ENCODE measurements around the gene HLA-E. TPM values are rescaled to one million over a fixed set of nuclear protein-coding genes. Genes with fewer than 3 reads are reported as not detected.

The HLA-E gene
- total RNA-seq, 1 donor from 2014 or later = 618 TPM

GRCh38 chr6:30446259-30446658 is 43.0 kb upstream of the HLA-E start:
- Histone ChIP-seq H3K36me3 (no peaks in the 10 kb centered on the region), H3K4me3 (no peak overlapping the region), H3K4me1 (peaks cover 17% of the 10 kb centered on the region), H3K27ac (no peak overlapping the region), H3K9me3 (no peaks in the 10 kb centered on the region), H3K27me3 (peaks cover 5% of the 10 kb centered on the region)
- TF ChIP-seq POLR2A (IDR thresholded peaks at IDR 0.05) (no peak), POLR2AphosphoS5 (IDR thresholded peaks at IDR 0.05; ENCODE audit: insufficient read depth in 1 of 2, low read depth in 1 of 2) (no peak)
- intact Hi-C loops (cut with DNase I) = no loop called here
- no peak for DNase-seq (ENCODE audit: extremely low spot score in 2 of 2)

GRCh38 chr6:30447237-30447636 is 42.1 kb upstream of the HLA-E start:
- no peaks in the 10 kb centered on the region for H3K36me3 ChIP-seq
- peaks cover 5% of the 10 kb centered on the region for H3K27me3 ChIP-seq
- H3K4me3 ChIP-seq = no peak overlapping the region
- DNase-seq (ENCODE audit: extremely low spot score in 2 of 2) = no peak
- peaks cover 19% of the 10 kb centered on the region for H3K4me1 ChIP-seq
- intact Hi-C loops (cut with DNase I) = no loop called here
- H3K9me3 ChIP-seq = no peaks in the 10 kb centered on the region
- no peak overlapping the region for H3K27ac ChIP-seq
- TF ChIP-seq POLR2A (IDR thresholded peaks at IDR 0.05) (no peak), POLR2AphosphoS5 (IDR thresholded peaks at IDR 0.05; ENCODE audit: insufficient read depth in 1 of 2, low read depth in 1 of 2) (no peak), CTCF (IDR thresholded peaks at IDR 0.05) (no peak)

GRCh38 chr6:30450548-30450908 is 38.8 kb upstream of the HLA-E start:
- Histone ChIP-seq H3K4me3 (no peak overlapping the region), H3K27me3 (peaks cover 5% of the 10 kb centered on the region), H3K36me3 (no peaks in the 10 kb centered on the region), H3K9me3 (no peaks in the 10 kb centered on the region), H3K27ac (no peak overlapping the region), H3K4me1 (peaks cover 13% of the 10 kb centered on the region)
- no peak for DNase-seq (ENCODE audit: extremely low spot score in 2 of 2)
- intact Hi-C loops (cut with DNase I) = no loop called here
- TF ChIP-seq CTCF (IDR thresholded peaks at IDR 0.05) (no peak), POLR2AphosphoS5 (IDR thresholded peaks at IDR 0.05; ENCODE audit: insufficient read depth in 1 of 2, low read depth in 1 of 2) (no peak), POLR2A (IDR thresholded peaks at IDR 0.05) (no peak)

- peak overlapping the region; percentile 3 to 11 for H3K4me3 ChIP-seq
- intact Hi-C loops (cut with DNase I) = no loop called here
- H3K36me3 ChIP-seq = no peaks in the 10 kb centered on the region
- H3K4me1 ChIP-seq = peaks cover 13% of the 10 kb centered on the region
- TF ChIP-seq CTCF (IDR thresholded peaks at IDR 0.05) = no peak
- no peak for TF ChIP-seq POLR2A (IDR thresholded peaks at IDR 0.05)
- no peak for TF ChIP-seq POLR2AphosphoS5 (IDR thresholded peaks at IDR 0.05; ENCODE audit: insufficient read depth in 1 of 2, low read depth in 1 of 2)
- peaks cover 5% of the 10 kb centered on the region for H3K27me3 ChIP-seq
- no peak for DNase-seq (ENCODE audit: extremely low spot score in 2 of 2)
- no peak overlapping the region for H3K27ac ChIP-seq
- H3K9me3 ChIP-seq = no peaks in the 10 kb centered on the region
Measured at GRCh38 chr6:30450909-30451841, 38.1 kb upstream of the HLA-E start.

GRCh38 chr6:30452736-30453507 is 36.4 kb upstream of the HLA-E start:
- Histone ChIP-seq H3K4me3 (no peak overlapping the region), H3K4me1 (peaks cover 13% of the 10 kb centered on the region), H3K27me3 (peaks cover 5% of the 10 kb centered on the region), H3K27ac (no peak overlapping the region), H3K9me3 (no peaks in the 10 kb centered on the region), H3K36me3 (no peaks in the 10 kb centered on the region)
- TF ChIP-seq POLR2AphosphoS5 (IDR thresholded peaks at IDR 0.05; ENCODE audit: insufficient read depth in 1 of 2, low read depth in 1 of 2) = no peak
- no peak for TF ChIP-seq CTCF (IDR thresholded peaks at IDR 0.05)
- no peak for TF ChIP-seq POLR2A (IDR thresholded peaks at IDR 0.05)
- DNase-seq (ENCODE audit: extremely low spot score in 2 of 2) = no peak
- intact Hi-C loops (cut with DNase I) = no loop called here

Data from vagina (tissue), 2 donors.